CD4-positive, alpha-beta T cell treated with Interleukin-2 at 100 ng/mL for 4 hours (primary cell): ENCODE measurements around the gene MAPT.

Experiments used
- DNase-seq: peaks from one replicate; pipeline ENCODE4 v3.0.0-alpha.2; 2020; ENCODE audit warnings: low spot score

Gene MAPT

GRCh38 chr17:46053911-46054534, 159.7 kb downstream of the MAPT start:
- no peak for DNase-seq

GRCh38 chr17:46056800-46057304, 162.5 kb downstream of the MAPT start:
- DNase-seq = no peak

GRCh38 chr17:46057366-46057765, 163.0 kb downstream of the MAPT start:
- DNase-seq = no peak

- no peak for DNase-seq
Measured at GRCh38 chr17:46059486-46059885, 165.1 kb downstream of the MAPT start.

GRCh38 chr17:46060461-46060860, 166.1 kb downstream of the MAPT start:
- no peak for DNase-seq

- no peak for DNase-seq
Measured at GRCh38 chr17:46061435-46061834, 167.1 kb downstream of the MAPT start.

- DNase-seq = no peak
Measured at GRCh38 chr17:46063241-46063640, 168.9 kb downstream of the MAPT start.

GRCh38 chr17:46064460-46064859, 170.1 kb downstream of the MAPT start:
- no peak for DNase-seq

- DNase-seq = no peak
Measured at GRCh38 chr17:46071796-46072195, 177.4 kb downstream of the MAPT start.

GRCh38 chr17:46072998-46073397, 178.6 kb downstream of the MAPT start:
- no peak for DNase-seq

GRCh38 chr17:46074540-46074939, 180.2 kb downstream of the MAPT start:
- no peak for DNase-seq
